ENCODE results near the gene KSR2.

DNA sequence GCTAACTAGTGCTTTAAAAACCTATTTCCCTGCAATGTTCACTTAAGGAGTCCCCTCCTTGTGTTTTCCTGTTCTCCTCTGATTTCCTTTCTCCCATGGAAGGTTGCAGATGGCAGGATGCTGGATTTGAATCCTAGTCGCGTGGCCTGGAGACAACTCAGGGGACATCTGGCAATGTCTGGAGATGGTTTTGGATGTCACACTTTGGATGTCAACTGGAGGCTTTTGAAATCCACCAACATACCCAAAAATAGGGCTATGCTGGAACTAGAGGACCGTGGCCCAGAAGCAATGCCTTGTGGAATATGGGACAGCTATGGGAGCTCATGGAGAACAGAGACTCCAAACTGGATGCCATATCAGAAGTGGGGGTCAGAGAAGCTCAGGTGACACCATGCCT is 511.6 kb downstream of the KSR2 start:
- TF ChIP-seq POLR2A (IDR thresholded peaks at IDR 0.05; ENCODE audit: low read length) (no peak), GATA1 (IDR thresholded peaks at IDR 0.05; ENCODE audit: low read depth, low read length) (no peak)

All from erythroblast (primary cell).